Neuronal stem cell (in vitro differentiated cells): ENCODE results near the gene SHH.

ENCODE experiments used
- DNase-seq: peaks from one replicate; pipeline ENCODE4 v3.0.0-alpha.2; 2013; ENCODE audit warnings: low spot score
- H2AFZ ChIP-seq: one replicate; pipeline ENCODE4 v1.6.1; 2013; ENCODE audit warnings: mild to moderate bottlenecking, low read length, inconsistent platforms
- H2AK5ac ChIP-seq: 2 replicates; pipeline ENCODE4 v1.6.1; 2013; ENCODE audit warnings: low read depth, mild to moderate bottlenecking, inconsistent platforms, low read length, moderate library complexity, mixed read lengths
- H2BK120ac ChIP-seq: 2 replicates; pipeline ENCODE4 v1.6.1; 2013; ENCODE audit warnings: low read depth, mild to moderate bottlenecking, inconsistent platforms, low read length, moderate library complexity, mixed read lengths
- H2BK12ac ChIP-seq: one replicate; pipeline ENCODE4 v1.6.1; 2013; ENCODE audit warnings: low read length, inconsistent platforms
- H2BK15ac ChIP-seq: 2 replicates; pipeline ENCODE4 v1.6.1; 2013; ENCODE audit warnings: mild to moderate bottlenecking, low read length, inconsistent platforms, mixed read lengths
- H2BK5ac ChIP-seq: one replicate; pipeline ENCODE4 v1.6.1; 2013; ENCODE audit warnings: inconsistent platforms, mild to moderate bottlenecking, low read length, moderate library complexity
- H3K14ac ChIP-seq: one replicate; pipeline ENCODE4 v1.6.1; 2013; ENCODE audit warnings: low read length, inconsistent platforms
- H3K18ac ChIP-seq: 2 replicates; pipeline ENCODE4 v1.6.1; 2013; ENCODE audit warnings: low read length, inconsistent platforms
- H3K23ac ChIP-seq: 2 replicates; pipeline ENCODE4 v1.6.1; 2013; ENCODE audit warnings: low read depth, mild to moderate bottlenecking, mixed read lengths, low read length, inconsistent platforms; ENCODE audit not compliant: poor library complexity
- H3K27ac ChIP-seq: replicated peaks from 3 replicates; pipeline ENCODE4 v1.5.1; 2013; ENCODE audit warnings: low read length, inconsistent platforms
- H3K27me3 ChIP-seq, 3 experiments: 2 replicates each; pipeline ENCODE4 v1.6.1; 2013; ENCODE audit warnings: low read length in 3 of 3, mild to moderate bottlenecking in 2 of 3, inconsistent platforms in 1 of 3, low read depth in 1 of 3, mixed read lengths in 1 of 3, moderate library complexity in 1 of 3; ENCODE audit not compliant: control insufficient read depth in 3 of 3, insufficient read depth in 3 of 3
- H3K36me3 ChIP-seq, 2 donors: replicated peaks in 1 of 2; 2 replicates each; pipeline ENCODE4 v1.6.1; 2013; ENCODE audit warnings: low read length in 2 of 2; ENCODE audit not compliant: control insufficient read depth in 2 of 2, insufficient read depth in 2 of 2
- H3K4ac ChIP-seq: 2 replicates; pipeline ENCODE4 v1.6.1; 2013; ENCODE audit warnings: inconsistent platforms, mild to moderate bottlenecking, low read length, moderate library complexity
- H3K4me1 ChIP-seq, 2 donors: 1 replicate in 1 of 2; 2 replicates in 1 of 2; pipeline ENCODE4 v1.6.1; 2013; ENCODE audit warnings: low read length in 2 of 2, low read depth in 1 of 2; ENCODE audit not compliant: control insufficient read depth in 2 of 2, insufficient read depth in 1 of 2
- H3K4me2 ChIP-seq: one replicate; pipeline ENCODE4 v1.6.1; 2013; ENCODE audit warnings: mild to moderate bottlenecking, low read length, inconsistent platforms; ENCODE audit not compliant: insufficient read depth, poor library complexity, severe bottlenecking
- H3K4me3 ChIP-seq, 2 donors: 2 replicates each; pipeline ENCODE4 v1.5.1; 2013; ENCODE audit warnings: low read length in 2 of 2, mild to moderate bottlenecking in 2 of 2, inconsistent platforms in 1 of 2, moderate library complexity in 1 of 2
- H3K79me1 ChIP-seq: one replicate; pipeline ENCODE4 v1.6.1; 2013; ENCODE audit warnings: low read depth, mild to moderate bottlenecking, inconsistent platforms, low read length, moderate library complexity
- H3K9ac ChIP-seq: one replicate; pipeline ENCODE4 v1.6.1; 2013; ENCODE audit warnings: mild to moderate bottlenecking, low read depth, low read length, inconsistent platforms; ENCODE audit not compliant: poor library complexity
- H3K9me3 ChIP-seq, 2 donors: replicated peaks in 1 of 2; 2 replicates each; pipeline versions ENCODE3 to v1.6.1; 2013; ENCODE audit warnings: low read length in 2 of 2, mild to moderate bottlenecking in 2 of 2, inconsistent platforms in 1 of 2, low read depth in 1 of 2, mixed read lengths in 1 of 2, moderate library complexity in 1 of 2; ENCODE audit not compliant: control insufficient read depth in 2 of 2, insufficient read depth in 1 of 2
- H4K8ac ChIP-seq: one replicate; pipeline ENCODE4 v1.6.1; 2013; ENCODE audit warnings: low read depth, mild to moderate bottlenecking, inconsistent platforms, low read length, moderate library complexity
- H4K91ac ChIP-seq: one replicate; pipeline ENCODE4 v1.6.1; 2013; ENCODE audit warnings: low read length, low read depth, mild to moderate bottlenecking, inconsistent platforms; ENCODE audit not compliant: poor library complexity
- WGBS, 2 donors: extraction: QIAGEN DNeasy Blood & Tissue Kit; methylation state at CpG; one replicate each; pipeline ENCODE4 v1.1.7; 2013; ENCODE audit warnings: missing lambda C conversion rate in 2 of 2, mixed read lengths in 1 of 2; ENCODE audit not compliant: insufficient read length in 2 of 2, insufficient replicate concordance in 1 of 2; ENCODE audit errors: extremely low coverage in 2 of 2; 5-methylcytosine and 5-hydroxymethylcytosine counted together

Gene SHH

DNA sequence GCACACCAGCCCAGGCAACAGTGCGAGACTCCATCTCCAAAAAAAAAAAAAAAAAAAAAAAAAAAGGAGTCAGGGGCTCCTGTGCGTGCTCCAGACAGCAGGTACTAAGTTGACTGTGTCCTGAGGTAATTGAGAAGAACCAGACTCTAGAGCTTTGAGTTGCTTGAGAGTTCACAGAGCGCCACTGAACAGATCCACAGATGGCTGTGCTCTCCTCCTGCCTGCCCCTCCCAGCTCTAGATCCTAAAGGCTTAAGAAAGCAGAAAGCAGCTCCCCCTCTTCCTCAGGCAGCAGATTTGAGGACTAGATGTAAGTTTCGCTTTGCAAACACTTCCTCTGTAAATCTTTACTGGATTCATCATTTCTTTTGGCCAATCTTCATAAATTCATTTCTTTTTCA lies 38.7 kb downstream of the SHH start:
- Histone ChIP-seq H3K27ac (no peak overlapping the region), H2BK15ac (no peak overlapping the region), H4K91ac (no peak overlapping the region), H2BK120ac (no peak overlapping the region), H3K4me2 (no peak overlapping the region), H3K18ac (no peak overlapping the region), H2AK5ac (no peak overlapping the region), H3K4me3 (no peak overlapping the region), H2BK5ac (no peak overlapping the region), H3K4ac (no peak overlapping the region), H3K9me3 (peaks cover 0 to 1% of the 10 kb centered on the region in 2 donors), H3K9ac (no peak overlapping the region), H2BK12ac (no peak overlapping the region), H2AFZ (no peak overlapping the region), H3K23ac (no peak overlapping the region), H3K79me1 (no peaks in the 10 kb centered on the region), H3K27me3 (no peaks in the 10 kb centered on the region), H3K36me3 (peaks cover 44 to 96% of the 10 kb centered on the region in 2 donors), H4K8ac (no peak overlapping the region), H3K4me1 (no peaks in the 10 kb centered on the region), H3K14ac (no peak overlapping the region)
- DNase-seq: no peak
- no CpG with 5 or more reads among the region's 4 CpGs for WGBS, 2 donors

DNA sequence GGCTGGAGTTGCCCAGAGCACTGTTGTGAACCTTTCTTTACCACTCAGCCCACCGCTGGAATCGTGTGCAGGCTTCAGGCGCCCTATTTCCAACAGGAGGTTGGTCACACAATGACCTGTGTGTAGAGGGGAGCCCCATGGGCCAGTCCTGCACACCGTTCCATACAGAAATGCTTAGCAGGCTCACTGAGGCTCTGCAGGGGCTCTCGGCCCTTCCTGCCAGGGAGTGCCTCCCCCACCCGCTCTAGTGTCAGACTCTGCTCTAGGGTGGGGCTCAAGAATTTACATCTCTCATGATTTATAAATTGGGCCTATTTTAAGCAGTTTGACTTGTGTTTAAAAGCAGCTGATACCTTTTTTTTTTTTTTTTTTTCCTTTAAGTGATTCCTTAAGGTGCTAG lies 42.0 kb downstream of the SHH start:
- H2BK12ac ChIP-seq: no peak overlapping the region
- no peak overlapping the region for H2BK15ac ChIP-seq
- peaks cover 44 to 94% of the 10 kb centered on the region in 2 donors for H3K36me3 ChIP-seq
- H3K4me1 ChIP-seq: no peaks in the 10 kb centered on the region
- no peak overlapping the region for H3K14ac ChIP-seq
- H4K8ac ChIP-seq: no peak overlapping the region
- no peak overlapping the region for H2BK5ac ChIP-seq
- H2BK120ac ChIP-seq: no peak overlapping the region
- H3K9ac ChIP-seq: no peak overlapping the region
- no peaks in the 10 kb centered on the region for H3K27me3 ChIP-seq
- WGBS, 2 donors: no CpG with 5 or more reads among the region's 6 CpGs
- H4K91ac ChIP-seq: no peak overlapping the region
- no peak overlapping the region for H3K4me3 ChIP-seq
- DNase-seq: no peak
- no peaks in the 10 kb centered on the region for H3K9me3 ChIP-seq
- H2AFZ ChIP-seq: no peak overlapping the region
- no peak overlapping the region for H3K27ac ChIP-seq
- H3K4me2 ChIP-seq: no peak overlapping the region
- H3K18ac ChIP-seq: no peak overlapping the region
- peak overlapping the region; percentile 7 for H3K23ac ChIP-seq
- H3K79me1 ChIP-seq: no peaks in the 10 kb centered on the region
- H2AK5ac ChIP-seq: no peak overlapping the region
- H3K4ac ChIP-seq: no peak overlapping the region

GRCh38 chr7:155769701-155770100 lies 42.6 kb downstream of the SHH start:
- H4K8ac ChIP-seq: no peak overlapping the region
- no peak for DNase-seq
- no peak overlapping the region for H3K27ac ChIP-seq
- H3K9me3 ChIP-seq: no peaks in the 10 kb centered on the region
- no peak overlapping the region for H2BK120ac ChIP-seq
- H2BK15ac ChIP-seq: no peak overlapping the region
- no peak overlapping the region for H2AFZ ChIP-seq
- H3K4me2 ChIP-seq: no peak overlapping the region
- no peak overlapping the region for H2BK5ac ChIP-seq
- H3K23ac ChIP-seq: no peak overlapping the region
- H3K14ac ChIP-seq: no peak overlapping the region
- WGBS, 2 donors: no CpG with 5 or more reads among the region's 6 CpGs
- no peaks in the 10 kb centered on the region for H3K4me1 ChIP-seq
- no peak overlapping the region for H3K4me3 ChIP-seq
- H3K18ac ChIP-seq: no peak overlapping the region
- no peak overlapping the region for H3K4ac ChIP-seq
- H3K9ac ChIP-seq: no peak overlapping the region
- H2BK12ac ChIP-seq: no peak overlapping the region
- no peak overlapping the region for H2AK5ac ChIP-seq
- H3K36me3 ChIP-seq: peaks cover 40 to 94% of the 10 kb centered on the region in 2 donors
- no peaks in the 10 kb centered on the region for H3K79me1 ChIP-seq
- no peak overlapping the region for H4K91ac ChIP-seq
- H3K27me3 ChIP-seq: no peaks in the 10 kb centered on the region

DNA sequence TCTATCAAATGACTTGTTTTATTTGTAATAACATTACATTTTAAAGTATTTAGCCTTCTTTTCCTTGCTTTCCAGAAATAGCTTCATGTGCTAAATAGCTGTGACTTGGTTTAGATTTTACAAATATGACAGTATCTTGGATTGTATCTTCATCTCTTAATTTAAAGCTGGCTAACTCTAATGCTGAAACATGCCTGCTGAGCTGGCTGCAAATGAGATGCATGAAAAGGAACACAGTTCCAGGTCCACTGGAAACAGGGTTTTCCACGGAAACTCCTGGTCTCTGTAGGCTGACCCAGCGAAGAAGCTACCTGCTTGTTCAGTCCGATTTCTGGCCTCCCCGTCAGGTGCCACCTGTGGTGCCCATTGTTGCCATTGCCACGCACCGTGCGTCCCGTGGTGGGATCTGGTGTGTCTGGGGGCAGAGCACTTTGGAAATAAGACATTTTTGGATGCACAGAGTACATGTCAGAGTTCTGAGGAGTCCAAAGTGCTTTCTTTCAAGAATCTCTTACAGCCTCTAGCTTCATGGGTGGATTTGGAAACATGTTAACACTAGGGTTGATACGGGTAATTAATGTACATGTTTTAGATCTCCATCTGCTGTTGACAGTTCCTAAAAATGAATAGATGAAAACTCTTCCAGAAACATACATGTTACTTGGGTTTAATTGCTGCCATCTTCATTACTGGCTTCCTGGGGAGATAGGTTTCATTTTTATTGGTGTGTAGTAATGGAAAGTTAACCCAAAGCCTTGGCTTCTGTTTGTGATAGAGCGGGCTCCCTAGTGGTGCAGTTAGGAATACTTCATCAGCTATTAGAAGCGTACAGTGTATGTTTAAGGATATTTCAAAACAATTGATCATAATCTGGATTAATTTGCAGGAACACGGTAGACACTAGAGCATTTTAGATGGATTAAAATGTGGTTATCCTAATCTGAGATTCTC lies 45.0 kb downstream of the SHH start:
- no peak overlapping the region for H3K4ac ChIP-seq
- no peak for DNase-seq
- no peak overlapping the region for H3K14ac ChIP-seq
- H2BK120ac ChIP-seq: no peak overlapping the region
- H3K27me3 ChIP-seq: no peaks in the 10 kb centered on the region
- no peak overlapping the region for H2BK5ac ChIP-seq
- no peak overlapping the region for H4K91ac ChIP-seq
- H3K9ac ChIP-seq: no peak overlapping the region
- H3K27ac ChIP-seq: no peak overlapping the region
- peaks cover 0 to 2% of the 10 kb centered on the region in 2 donors for H3K9me3 ChIP-seq
- H2AFZ ChIP-seq: no peak overlapping the region
- H2BK15ac ChIP-seq: no peak overlapping the region
- WGBS, 2 donors: no CpG with 5 or more reads among the region's 12 CpGs
- peaks cover 39 to 94% of the 10 kb centered on the region in 2 donors for H3K36me3 ChIP-seq
- H3K4me2 ChIP-seq: no peak overlapping the region
- no peak overlapping the region for H2AK5ac ChIP-seq
- no peak overlapping the region for H3K23ac ChIP-seq
- no peak overlapping the region for H2BK12ac ChIP-seq
- H3K18ac ChIP-seq: no peak overlapping the region
- no peak overlapping the region for H3K4me3 ChIP-seq
- no peaks in the 10 kb centered on the region for H3K79me1 ChIP-seq
- no peaks in the 10 kb centered on the region for H3K4me1 ChIP-seq
- no peak overlapping the region for H4K8ac ChIP-seq
